OCI-LY1 (cell line): ENCODE data around the gene RNF157.

Source experiments
- CTCF ChIP-seq: fragments of 200-600 bp; sonication (generic), shearing (Covaris generic); IDR thresholded peaks from 2 replicates; pipeline ENCODE4 v1.5.1; 2017; ENCODE audit warnings: mild to moderate bottlenecking, antibody characterized with exemption, low read length, moderate library complexity, mixed read lengths
- EZH2 ChIP-seq: fragments of 200-600 bp; sonication (generic), shearing (Covaris generic); IDR thresholded peaks from 2 replicates; pipeline ENCODE4 v1.8.0; 2017; ENCODE audit warnings: borderline replicate concordance, mixed run types, mild to moderate bottlenecking, antibody characterized with exemption, low read length, moderate library complexity, mixed read lengths

DNA sequence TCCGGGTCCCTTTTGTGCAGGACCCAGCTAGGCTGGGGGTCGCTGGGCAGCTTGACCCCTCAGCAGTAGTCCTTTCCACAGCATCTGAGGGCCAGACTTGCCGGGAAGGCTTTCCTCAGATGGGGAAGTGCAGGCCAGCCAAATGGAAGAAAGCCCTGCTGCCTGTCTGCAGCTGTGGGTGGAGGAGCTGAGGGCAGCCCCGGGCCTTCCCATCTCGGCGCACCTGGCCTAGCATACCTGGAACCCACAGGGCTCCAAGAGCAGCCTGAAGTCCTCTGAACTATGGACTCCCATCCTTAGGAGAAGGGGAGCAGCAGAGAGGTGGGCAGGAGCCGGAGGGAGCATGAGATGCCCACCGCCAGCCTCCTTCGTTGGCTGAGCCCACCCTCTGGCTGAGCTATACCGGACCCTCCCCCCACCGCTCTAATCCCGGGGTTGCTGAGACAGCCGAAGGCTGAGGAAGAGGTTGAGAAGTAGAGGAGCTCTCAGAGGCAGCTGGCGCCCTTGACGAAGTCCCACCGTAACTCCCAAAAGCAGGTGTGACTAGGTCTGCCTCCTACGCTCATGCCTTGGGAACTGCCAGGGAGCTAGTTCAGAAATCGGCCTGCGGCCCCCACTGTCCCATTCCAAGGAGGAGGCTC, 38.1 kb upstream of the RNF157 start:
- no peak for TF ChIP-seq CTCF
- TF ChIP-seq EZH2 = no peak
